GM12865 (cell line): ENCODE measurements around the gene PANK3.

Source experiments
- DNase-seq: peaks from one replicate; pipeline ENCODE4 v3.0.0; 2010; ENCODE audit warnings: low read depth
- H3K4me3 ChIP-seq: 2 replicates; pipeline ENCODE4 v1.5.1; 2011; ENCODE audit warnings: mild to moderate bottlenecking, low read depth, low read length, control low read depth
- CTCF ChIP-seq: IDR thresholded peaks from 2 replicates; pipeline ENCODE4 v1.5.1; 2011; ENCODE audit warnings: low read length, control low read depth, low read depth, inconsistent platforms; ENCODE audit not compliant: insufficient read depth; ENCODE audit errors: missing control alignments

PANK3 gene

GRCh38 chr5:168570490-168571328, 8.5 kb downstream of the PANK3 start:
- no peak overlapping the region for H3K4me3 ChIP-seq
- no peak for DNase-seq
- no peak for TF ChIP-seq CTCF

GRCh38 chr5:168568738-168569137, 10.4 kb downstream of the PANK3 start:
- no peak overlapping the region for H3K4me3 ChIP-seq
- TF ChIP-seq CTCF, result no peak
- no peak for DNase-seq

DNA sequence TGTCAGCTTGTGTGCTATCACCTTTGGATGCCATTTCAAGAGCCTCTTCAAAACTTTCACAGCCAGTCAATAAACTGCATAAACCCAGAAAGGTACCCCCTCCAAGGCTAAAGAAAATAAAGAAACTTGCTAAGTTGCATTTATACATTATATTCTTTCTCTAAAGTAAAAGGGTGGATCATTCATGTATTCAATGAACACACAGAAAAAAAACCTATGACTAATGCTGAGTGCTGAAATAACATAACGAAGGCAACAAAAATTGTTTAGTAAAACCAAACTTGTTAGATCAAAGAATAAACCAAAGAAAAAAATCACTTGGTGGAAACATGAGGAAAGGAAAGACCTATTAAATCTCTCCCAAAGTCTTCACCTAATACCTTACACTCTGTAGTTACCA, 15.2 kb downstream of the PANK3 start:
- no peak for DNase-seq
- TF ChIP-seq CTCF, result no peak
- no peak overlapping the region for H3K4me3 ChIP-seq

DNA sequence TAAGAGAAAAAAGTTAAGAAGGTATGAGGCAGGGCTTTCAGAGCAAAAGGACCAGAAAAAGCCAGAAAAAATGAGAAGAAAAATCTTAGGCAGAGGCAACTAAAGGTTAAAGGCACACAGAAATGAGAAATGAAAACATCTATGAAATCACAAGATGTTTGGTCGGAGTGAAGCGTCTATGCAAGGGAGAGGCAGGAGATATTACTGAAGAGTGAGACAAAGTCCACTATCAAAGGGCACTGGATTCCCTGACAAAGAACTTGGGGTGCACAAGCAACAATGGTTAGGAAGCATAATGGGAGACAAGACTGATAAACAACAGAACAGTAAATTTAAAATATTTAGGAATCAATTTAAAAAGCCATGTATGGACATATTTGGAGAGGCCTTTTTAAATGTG, 16.9 kb downstream of the PANK3 start:
- no peak for TF ChIP-seq CTCF
- H3K4me3 ChIP-seq, result no peak overlapping the region
- no peak for DNase-seq

DNA sequence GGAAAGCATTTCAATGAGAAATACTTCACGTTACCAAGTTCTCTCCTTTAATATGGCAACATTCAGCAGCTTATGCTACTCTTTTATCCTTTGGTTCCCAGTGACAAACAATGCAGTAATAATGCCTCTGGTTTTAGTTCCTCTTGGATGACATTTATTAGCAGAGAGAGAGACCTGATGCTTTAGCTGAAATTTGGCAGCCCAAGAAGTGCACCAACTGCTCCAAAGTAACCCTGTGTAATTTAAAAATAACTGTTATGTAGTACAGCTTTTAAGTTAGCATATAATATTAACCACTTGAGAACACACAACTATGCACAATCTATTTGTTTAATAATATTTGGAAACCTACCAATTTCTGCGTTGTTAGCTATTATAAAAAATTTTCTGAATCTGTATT, 21.8 kb downstream of the PANK3 start:
- no peak for TF ChIP-seq CTCF
- no peak overlapping the region for H3K4me3 ChIP-seq
- no peak for DNase-seq

DNA sequence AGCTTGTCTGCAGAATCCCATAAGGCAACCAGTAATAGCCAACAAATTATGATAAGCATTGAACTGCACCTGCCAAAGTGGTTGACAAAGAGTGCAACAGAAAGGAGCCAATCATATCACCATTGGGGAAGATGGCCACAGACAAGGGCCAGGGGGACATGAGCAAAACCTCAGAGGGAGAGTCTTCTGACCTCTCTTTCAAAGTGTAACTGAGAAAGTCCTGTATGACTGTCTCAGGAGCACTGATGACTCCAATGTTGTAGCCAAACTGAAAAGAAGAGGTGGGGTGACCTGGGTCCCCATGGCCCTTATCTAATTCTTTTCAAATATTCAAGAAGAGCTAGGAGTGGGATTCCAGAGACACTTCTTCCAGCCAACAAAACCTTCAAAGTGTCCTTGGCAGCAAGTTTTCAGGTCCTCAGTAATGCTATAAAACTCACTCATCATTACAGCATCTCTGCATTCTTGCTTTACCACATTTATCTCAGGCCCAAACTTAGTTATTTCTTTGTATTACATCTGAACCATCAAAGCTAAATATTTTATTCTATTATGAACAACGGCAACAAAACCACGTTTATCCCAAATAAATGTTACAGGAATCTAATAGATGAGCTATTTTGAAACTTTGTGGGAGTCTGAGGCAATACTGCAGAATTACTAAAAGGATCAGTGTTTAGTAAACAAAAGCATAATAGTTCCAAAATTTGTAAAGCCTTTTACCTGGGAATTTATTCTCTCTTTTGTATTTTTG, 25.6 kb downstream of the PANK3 start:
- DNase-seq, result no peak
- no peak for TF ChIP-seq CTCF
- no peak overlapping the region for H3K4me3 ChIP-seq
